GM18499 (cell line): ENCODE measurements around the gene TMIGD1.

Experiments used
- ATAC-seq: cut with Tn5 transposase; IDR thresholded peaks from one replicate; pipeline ENCODE4 v1.9.1; 2021; ENCODE audit warnings: moderate number of reproducible peaks; ENCODE audit not compliant: insufficient read depth, unreplicated experiment

The TMIGD1 gene, protein sequence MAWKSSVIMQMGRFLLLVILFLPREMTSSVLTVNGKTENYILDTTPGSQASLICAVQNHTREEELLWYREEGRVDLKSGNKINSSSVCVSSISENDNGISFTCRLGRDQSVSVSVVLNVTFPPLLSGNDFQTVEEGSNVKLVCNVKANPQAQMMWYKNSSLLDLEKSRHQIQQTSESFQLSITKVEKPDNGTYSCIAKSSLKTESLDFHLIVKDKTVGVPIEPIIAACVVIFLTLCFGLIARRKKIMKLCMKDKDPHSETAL

DNA sequence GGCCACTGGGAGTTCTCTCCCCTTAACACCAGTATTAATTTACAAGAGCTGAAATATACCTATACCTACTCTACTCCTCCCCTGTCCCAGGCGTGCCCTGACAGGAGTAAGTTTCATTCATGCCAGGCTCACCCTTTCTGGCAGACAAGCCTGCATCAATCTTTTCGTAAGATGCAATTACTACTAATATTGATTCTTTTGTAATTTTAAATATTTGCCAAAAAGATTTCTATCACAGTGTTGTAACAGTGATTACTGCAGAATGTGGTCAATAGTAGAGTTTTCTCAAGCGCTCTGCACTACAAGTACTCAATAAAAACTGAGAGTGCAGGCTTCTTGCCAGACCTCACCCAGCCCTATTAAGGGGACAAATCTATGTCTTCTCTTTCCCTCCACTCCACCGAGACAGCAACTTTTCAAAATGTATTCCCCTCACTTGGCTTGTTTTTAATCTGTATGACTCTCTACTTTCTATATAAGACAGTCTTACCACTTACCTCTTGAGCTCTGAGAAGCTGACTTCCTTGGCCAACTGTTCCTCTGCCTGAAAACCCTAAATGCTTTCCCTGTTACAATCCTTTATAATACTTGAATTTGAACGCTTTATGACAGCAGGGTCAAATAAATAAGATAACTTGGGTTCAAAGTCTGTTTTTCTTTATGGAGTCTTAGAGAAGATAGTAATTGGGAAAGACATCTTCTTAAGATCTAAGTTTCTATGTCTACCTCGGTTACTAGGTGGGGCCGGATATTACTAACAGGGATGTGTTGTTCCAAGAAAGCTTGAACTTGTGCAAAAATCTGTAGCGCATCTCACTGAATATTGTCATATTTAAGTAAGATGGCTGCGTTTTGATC lies at the start of gene TMIGD1:
TSS of gene TMIGD1 (minus strand) at position 555 of the 858 bp plus-strand sequence. CDS start 1,924 bp downstream, outside the sequence.
- no peak for ATAC-seq

DNA sequence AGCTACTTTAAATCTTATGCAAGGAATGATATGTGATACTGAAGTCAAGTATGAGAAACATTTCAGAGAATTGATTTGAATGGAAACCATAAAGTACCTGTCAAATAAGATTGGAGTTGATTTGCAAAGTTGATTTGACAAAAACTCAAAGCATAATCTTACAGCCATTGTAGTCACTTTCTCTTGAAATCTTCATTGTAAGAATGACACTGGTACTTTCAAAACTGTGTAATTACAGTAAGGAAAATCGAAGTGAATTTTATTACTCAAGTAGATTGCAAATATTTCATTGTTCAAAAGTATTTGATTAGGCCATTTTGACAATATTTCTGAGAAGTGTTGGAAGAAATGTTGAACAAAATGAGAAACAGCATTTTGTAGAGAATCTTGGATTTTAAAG lies 48.5 kb upstream of the TMIGD1 start:
- ATAC-seq, result no peak

DNA sequence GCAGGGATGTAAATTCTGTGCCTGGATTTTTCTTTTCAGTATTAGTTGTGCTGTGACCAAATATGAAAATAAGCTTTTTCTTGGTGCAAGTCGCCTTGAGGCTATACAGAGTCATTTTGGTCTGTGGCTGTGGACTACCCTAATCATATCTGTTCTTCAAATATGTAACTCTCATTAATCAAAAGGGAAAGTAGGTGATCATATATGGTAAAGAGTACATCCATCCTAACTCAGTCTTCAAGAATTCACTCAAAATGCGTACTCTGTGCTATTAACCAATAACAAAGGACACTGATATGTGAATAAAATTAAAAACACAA lies 47.4 kb upstream of the TMIGD1 start:
- ATAC-seq, result no peak

DNA sequence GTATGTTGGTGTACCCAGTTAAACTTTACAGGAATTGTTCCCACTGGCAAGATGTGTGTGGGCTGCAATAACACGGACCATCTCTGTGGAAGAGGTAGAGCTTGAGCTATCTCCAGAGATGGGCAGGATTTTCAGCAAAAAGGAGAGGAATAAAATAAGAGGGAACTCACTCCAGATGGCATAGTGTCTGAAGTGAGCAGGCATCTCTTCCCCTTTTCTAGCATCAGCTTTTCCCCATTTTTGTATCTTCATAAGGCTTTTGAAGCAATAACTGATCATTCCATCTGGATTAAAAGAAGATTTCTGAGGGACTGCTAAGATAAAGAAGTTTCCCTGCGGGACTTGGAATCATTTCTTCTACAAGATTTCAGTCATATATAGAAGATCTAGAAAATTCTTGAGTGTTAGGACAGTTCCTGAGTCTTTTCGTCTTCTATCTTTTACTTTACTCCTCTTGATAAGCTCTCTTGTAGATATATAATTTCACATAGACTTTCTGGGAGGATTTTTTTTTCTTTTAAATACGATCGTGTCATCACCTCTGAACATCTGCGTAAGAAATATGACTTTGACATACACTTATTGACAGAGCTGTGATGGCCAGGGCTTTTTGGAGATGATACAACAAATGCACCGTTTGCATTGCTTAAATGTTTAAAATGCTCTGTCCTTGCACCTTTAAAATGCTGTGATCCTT lies 46.9 kb upstream of the TMIGD1 start:
- no peak for ATAC-seq

DNA sequence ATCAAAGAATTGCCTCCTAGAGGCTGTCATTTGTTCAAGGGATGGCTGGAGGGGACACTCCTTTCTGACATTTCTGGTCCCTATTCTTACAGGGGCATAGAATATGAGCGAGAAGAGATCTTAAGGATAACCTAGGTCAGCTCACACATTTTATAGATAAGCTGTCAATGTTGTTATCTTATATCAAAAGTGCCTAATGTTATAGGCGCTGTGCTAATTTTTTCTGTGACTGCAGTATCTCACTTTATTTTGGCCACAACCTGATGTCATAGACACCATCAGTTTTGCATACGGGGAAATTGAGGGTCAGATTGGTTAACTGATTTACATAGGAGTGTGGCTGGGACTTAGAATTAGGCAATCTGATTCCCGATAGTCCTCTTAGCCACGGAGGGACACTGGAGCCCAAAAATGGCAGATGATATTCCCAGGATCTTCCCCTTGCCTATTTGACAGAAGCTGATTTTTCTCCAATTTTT lies 46.1 kb upstream of the TMIGD1 start:
- no peak for ATAC-seq

DNA sequence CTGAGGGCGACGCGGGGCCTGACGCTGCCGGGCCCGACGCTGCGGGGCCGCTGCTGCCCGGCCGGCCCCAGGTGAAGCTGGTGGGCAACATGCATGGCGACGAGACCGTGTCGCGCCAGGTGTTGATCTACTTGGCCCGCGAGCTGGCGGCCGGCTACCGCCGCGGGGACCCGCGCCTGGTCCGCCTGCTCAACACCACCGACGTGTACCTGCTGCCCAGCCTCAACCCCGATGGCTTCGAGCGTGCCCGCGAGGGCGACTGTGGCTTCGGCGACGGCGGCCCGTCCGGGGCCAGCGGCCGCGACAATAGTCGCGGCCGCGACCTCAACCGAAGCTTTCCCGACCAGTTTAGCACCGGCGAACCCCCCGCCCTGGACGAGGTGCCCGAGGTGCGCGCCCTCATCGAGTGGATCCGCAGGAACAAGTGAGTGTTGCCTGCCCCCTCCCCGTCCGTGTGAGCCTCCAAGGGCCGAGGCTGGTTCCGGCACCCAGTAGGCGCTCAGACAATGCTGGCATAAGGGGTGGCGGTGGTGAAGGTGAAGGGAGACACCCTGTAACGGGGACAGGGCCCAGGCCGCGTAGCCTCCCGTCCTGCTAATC lies 45.5 kb upstream of the TMIGD1 start:
- peak; percentile 9 for ATAC-seq

DNA sequence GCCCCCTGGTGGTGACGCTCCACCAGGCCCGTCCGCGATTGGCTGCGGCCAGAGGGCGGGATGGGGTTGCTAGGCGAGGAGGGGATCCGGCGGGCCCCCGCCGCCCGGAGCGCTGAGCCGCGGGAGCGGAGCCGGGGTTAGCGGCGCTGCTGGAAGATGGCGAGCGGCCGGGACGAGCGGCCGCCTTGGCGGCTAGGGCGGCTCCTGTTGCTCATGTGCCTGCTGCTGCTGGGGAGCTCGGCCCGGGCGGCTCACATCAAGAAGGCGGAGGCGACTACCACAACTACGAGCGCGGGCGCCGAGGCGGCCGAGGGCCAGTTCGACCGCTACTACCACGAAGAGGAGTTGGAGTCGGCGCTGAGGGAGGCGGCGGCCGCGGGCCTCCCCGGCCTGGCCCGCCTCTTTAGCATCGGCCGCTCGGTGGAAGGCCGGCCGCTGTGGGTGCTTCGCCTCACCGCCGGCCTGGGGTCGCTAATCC lies 45.0 kb upstream of the TMIGD1 start, which contains the start of gene CPD:
TSS of gene CPD (plus strand) at position 103 of the 478 bp plus-strand sequence. CDS start at position 157, 54 bp downstream.
- ATAC-seq, result peak; percentile 38

DNA sequence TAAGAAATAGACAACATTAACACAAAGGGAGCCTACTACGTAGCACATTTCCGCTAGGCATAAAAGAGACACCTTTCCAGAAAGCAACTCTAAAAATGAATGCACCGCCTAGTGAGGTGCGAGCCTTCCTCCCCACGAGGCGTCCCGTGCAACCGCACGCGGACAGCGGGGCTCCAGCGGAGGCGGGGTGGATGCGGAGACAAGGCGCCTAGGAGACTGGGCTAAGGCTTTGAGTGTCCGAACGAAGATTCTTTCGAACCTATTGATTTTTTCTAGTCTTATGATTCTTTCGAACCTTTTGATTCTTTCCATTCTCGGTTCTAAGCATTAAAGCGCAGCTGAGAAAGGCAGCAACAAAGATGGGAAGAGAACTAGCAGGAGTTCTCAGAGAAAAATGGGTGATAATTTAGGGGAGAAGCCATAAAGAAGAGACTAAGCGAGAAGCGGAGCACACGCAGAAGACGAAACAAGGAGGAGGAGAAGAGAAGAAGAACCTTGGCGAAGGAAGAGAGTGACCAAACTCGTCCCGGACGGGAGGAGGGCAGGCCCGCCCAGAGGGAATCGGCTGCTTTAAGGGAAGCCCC lies 44.5 kb upstream of the TMIGD1 start:
- no peak for ATAC-seq

DNA sequence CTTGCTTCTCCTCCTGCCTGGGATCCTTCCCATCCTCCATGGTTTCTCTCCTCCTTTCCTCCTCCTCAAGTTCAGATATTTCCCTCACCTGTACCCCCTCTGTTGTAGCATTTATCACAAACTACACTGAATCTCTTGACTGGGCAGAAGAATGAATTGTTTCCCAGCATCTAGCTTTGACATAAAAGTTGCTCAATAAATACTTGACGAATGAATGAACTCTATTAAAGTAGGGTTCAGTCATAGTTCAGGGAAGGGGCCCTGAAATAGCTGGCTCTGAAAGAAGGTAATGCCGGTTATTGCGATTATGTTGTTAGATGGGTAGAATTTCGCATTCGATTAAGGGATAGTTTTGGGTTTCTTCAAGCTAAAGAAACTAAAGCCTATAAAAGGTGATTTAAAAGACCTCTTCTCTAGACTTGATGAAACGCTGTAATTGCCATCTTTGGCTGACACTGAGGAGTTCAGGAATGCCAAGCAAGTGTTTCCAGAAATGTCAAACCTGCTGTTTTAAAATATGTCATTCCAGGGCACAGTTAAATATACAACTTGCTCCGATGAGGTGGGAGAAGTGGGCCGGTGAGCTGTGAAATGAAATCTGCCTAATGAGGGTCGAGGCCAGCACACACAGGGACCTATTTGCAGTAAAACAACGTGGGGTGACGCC lies 43.9 kb upstream of the TMIGD1 start:
- no peak for ATAC-seq

DNA sequence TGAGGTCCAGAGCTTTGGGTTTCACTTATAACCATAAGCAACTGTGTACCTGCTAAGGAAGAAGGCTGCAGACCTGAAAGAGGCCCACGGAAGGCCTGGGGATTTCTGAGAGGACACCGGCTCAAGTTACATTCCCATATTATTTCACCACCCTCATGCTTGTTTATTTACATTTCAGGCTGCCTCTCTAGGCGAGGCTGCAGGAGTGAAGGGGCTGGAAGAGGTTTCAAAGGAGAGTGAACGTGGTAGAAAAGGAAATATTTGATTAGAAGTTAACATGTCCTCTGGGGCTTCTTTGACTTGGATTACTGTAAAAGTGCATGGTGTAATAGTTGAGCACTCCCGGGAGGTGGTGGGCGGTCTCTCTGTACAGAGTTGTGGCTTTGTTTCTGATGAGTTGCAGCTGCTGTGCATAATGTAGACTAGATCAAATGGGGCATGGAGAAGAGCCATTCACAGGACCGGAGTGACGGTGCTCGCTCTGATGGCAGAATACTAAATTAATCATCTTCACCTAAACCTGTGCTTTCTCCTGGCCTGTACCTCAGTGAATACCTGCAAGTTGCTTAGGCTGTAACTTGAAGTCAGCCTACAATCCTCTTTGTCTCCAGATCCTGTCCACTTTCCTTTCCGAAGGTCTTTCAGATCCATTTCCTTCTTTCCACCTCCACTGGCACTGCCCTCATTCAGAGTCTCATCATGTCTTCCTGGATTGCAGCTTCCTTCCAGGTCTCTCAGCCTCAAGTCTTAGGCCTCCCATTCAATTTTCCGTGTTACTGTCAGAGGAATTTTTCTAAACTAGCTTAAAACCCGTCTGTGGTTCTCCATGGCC lies 43.0 kb upstream of the TMIGD1 start:
- no peak for ATAC-seq

DNA sequence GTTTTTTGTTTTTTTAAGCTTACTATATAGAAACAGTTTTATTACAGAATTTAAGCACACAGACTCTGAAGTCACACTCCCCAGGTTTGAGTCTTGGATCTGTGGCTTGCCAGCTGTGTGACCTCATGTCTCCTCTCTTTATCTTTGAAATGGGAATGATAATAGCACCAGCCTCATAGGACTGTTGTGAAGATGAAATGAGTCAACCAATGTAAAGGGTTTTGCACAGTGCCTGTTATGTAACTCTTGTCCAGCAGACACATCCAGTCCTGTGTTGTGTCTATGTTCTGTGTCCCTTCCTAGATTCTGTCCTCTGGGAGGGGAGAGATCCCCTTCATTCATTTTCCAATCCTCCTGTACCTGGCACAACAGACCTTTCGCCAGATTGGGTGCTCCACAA lies 41.8 kb upstream of the TMIGD1 start:
- ATAC-seq, result no peak

DNA sequence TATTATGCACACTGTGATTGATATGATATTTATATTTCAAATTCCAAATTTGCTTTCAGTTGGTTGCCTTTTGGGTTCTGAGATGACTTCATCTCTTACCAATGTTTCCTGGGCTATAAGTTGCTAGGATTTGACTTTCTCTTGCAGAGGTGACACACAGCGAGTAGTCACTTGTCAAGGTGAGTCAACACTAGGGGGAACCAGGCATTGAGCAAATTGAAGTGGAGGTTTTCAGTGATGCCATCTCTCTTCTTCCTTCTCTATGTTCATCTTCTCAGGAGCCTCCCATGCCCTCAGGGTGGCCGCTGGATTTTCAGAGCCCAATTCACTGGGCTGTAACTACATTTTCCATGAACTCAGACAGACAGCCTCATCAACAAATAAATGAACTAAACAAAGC lies 38.9 kb upstream of the TMIGD1 start:
- ATAC-seq, result no peak

DNA sequence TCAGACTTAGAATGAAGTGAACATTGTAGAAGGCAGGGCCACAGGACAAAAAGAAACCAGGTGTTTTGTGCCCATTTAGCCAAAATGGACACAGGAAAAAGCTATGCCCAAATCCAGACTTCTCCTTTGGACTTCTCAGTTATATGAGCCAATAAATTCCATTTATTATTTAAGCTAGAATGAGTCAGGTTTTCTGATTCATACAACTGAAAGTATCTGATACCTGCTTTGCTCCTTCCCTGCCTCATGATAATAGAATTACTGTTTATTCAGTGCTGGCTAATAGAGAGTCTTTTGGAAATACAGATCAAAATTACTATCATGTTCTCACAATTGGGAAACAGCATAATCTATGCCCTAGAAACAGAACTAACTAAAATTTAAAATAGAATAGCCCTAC lies 36.1 kb upstream of the TMIGD1 start:
- ATAC-seq, result no peak

DNA sequence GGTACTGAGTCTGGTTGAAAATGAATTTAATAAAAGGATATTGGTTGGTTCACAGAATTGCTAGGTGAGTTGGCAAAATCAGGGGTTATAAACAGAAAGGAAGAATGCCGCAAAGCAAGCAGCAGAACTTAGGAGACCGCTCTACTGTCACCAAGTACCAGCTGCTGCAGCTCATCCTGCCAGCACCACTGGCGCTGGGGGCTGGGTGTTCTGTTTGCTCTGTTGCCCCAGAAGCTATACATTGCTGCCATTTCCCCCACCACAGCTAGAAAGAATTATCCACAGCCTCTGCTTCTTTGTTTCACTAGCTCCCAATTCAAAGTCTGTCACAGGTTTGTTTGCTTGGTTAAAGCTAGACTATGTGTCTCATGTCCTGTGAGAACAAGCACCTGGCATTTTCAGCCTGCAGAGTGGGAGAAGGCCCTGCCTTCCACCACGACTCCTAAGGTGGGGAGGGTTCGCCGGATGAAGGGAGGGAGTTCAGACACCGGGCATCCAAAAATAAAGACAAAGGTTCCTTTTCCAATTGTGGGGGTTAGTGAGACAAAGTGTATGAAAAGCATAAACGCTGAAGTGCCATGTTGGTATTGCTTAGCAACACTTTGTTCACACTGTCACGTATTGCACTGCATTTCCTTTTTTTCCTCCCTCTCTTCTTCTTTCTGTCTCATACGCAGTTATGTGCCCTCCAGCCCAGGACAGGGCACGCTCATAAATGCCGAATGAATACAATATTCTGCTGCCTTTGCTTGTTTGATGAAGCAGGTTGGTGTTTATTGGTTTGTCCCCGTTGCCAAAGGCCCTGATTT lies 35.3 kb upstream of the TMIGD1 start:
- ATAC-seq, result no peak

DNA sequence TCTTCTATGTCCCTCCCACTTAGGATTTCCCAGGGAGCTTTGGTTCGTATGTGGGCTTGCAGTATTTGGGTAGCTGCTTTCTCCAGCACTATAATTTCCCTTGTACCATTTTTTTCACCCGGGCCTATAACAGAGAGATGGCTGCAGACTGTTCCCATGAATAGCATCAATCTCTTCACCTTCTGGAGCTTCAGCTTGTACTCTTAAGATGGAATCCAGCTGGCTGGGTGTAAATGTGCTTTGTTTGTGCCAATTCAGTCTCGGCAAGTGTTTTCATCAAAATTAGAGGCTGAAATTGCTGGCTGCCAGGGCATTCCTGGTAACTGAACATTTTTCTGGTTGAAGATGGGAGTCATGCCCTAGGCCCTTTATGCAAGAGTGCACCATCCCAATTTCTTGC lies 32.7 kb upstream of the TMIGD1 start:
- ATAC-seq, result no peak

DNA sequence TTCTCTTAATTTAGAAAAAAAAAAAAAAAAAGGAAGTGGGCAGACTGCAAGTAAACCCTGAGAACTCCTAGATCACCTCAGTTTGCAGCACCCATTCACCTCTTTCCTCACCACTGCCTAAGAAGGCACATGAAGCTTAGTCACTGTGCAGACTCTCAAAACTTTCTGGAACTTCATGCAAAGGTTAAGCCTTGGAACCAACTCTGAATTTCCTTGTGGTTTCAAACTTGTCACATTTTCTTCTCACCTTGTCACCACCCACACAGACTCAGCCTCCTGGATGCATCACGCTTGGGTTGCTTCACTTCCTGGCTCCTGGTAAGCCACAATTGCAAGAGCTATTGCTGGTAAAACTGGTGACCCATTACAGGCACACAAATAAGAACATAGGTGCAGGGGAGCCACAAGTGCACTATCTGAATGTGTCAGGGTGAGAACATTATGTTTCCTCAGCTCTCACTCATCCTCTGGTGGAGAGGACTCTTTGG lies 29.9 kb upstream of the TMIGD1 start:
- peak; percentile 74 for ATAC-seq

DNA sequence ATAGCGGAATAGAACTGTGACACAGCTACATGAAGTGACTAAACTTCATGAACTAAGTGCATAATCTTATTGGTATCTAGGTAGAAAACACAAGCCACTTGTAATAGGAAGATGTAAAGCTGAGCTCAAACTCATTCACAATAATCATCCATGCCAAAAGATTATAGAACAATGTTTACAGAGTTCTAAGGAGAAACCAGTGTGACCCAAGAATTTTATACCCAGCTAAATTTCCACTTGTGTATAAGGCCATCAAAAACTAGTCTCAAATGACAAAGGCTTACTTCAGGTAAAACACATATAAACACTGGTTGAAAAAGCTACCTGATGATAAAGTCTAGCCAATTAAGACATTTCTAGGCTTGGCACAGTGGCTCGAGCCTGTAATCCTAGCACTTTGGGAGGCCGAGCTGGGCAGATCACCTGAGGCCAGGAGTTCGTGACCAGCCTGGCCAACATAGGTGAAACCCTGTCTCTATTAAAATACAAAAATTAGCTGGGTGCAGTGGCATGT lies 28.0 kb upstream of the TMIGD1 start:
- ATAC-seq, result no peak
